GM08714 (cell line): ENCODE measurements around the gene LBX1.

Source experiments
- H3K4me3 ChIP-seq: fragments of 200-500 bp; sonication (Bioruptor generic); 2 replicates; pipeline ENCODE4 v1.5.1; 2014; ENCODE audit warnings: mild to moderate bottlenecking, low read length, inconsistent platforms
- ZNF274 ChIP-seq: IDR thresholded peaks from 2 replicates; pipeline ENCODE4 v1.6.1; 2012; ENCODE audit warnings: mild to moderate bottlenecking, low read depth, low read length

LBX1 gene

DNA sequence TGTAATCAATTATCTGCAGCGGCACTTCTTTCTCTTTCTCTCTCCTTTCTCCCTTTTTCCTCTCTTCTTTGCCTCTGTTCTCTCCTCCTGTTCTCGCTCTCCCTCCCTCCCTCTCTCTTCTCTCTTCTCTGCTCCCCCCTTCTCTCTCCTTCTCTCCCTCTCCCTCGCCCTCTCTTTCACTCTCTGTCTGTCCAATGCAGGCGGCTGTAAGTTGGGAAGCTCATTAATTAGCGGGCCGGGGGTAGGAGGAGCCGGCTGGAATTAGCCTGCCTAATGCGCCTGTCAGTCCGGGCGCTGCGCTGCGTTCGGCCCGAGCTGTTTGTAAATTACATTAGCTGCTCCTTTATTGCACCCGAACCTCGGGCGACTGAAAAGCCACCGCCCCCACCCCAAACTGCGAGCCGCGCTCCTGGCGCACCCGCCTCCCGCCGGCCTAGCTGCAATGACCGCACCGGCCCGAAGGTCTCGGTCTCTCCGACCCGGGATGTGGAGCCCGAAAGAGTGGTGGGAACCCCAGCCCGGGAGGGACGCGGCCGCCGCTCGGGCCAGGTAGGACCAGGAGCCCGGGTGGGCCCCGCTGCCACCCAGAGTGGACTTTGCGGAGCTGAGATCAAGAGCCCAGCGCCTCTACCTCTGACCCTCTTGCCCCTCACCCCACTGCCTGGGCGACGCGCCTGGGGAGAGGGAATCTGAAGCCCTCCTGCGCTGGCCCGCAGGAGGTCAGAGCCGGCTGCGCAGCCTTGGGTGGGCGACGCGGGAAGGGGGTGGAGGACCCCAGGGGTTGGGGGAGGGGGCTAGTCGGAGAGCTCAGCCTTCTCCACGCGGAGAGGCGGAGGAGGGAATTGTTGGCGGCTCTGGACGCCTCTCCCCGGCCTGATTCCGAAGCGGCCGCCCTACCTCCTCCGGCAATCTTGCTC, at the start of gene LBX1:
LBX1 (minus strand) TSS at position 198 of the 917 bp plus-strand sequence. CDS start 648 bp downstream, outside the sequence.
- no peak within 1 kb of the TSS; the same call in 1 of the 2 replicates for H3K4me3 ChIP-seq
- no peak for TF ChIP-seq ZNF274

DNA sequence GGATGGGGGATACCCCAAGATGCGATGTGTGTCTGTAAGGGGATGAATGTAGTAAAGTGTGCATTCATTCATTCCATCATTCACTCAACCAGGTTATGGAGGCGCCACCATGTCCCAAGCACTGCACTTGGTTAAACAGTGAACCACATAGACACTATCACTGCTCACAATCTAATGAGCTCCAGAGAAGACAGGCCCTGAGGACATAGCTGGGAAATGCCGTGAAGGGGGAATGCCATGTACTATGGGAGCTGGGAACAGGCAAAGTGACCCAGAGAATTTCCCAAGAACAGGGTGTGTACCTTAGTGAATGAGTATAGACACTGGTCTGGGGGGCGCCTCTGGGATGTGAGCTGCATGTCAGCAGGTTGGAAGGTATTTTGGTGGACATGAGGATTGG, 44.5 kb upstream of the LBX1 start:
- TF ChIP-seq ZNF274 = no peak
- no peak overlapping the region for H3K4me3 ChIP-seq

DNA sequence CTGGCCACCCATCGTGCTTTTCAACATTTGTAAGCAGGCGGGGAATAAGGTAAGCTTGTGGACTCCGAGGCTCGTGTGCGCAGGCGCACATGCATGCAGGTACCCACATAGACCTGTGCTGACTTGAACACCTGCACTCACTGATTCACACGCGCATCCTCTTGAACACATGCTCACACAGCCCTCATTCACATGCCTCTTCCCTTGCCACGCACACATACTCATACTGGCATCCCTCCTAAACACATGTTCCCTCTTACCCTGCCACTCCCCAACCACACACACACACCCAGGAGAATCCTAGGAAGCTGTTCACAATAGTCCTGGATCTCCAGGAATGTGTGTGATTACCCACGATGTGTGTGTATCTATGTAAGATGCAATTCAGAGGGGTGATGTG, 44.1 kb upstream of the LBX1 start:
- H3K4me3 ChIP-seq = no peak overlapping the region
- no peak for TF ChIP-seq ZNF274

DNA sequence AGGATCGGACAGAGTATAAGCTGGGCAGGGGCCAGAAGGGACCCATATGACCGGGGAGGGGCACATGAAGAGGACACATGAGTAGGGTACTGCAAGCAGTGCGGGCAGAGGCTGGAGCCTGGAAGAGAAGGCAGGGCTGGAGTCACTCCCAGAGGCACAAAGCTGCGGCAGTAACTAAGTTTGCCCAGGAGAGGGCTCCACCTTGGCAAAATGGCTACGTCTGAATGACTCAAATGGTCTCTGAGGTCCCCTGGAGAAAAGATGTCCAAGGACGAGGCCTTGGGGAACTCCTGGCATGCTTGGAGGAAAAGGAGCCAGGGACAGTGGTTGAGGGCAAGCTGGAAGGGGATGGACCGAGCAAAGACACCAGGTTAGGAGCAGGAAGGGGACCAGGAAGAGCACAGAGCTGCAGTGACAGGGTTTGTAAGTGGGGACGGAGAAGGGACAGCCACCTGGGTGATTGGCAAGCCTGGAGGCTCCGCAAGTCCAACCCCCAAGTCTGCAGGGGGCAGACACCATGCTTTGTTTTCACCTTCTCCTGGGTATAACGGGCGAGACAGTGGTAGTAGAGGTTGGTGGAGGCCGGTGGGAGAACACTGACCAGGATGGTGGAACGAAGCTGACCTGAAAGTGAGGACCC, 43.1 kb upstream of the LBX1 start:
- no peak overlapping the region for H3K4me3 ChIP-seq
- TF ChIP-seq ZNF274 = no peak

GRCh38 chr10:101270763-101271162, 41.5 kb upstream of the LBX1 start:
- no peak for TF ChIP-seq ZNF274
- H3K4me3 ChIP-seq = no peak overlapping the region

- no peak overlapping the region for H3K4me3 ChIP-seq
- no peak for TF ChIP-seq ZNF274
These were observed 38.5 kb upstream of the LBX1 start for GRCh38 chr10:101267776-101268175.

- no peak for TF ChIP-seq ZNF274
- H3K4me3 ChIP-seq = no peak overlapping the region
These were observed 38.0 kb upstream of the LBX1 start for GRCh38 chr10:101267290-101267680.

DNA sequence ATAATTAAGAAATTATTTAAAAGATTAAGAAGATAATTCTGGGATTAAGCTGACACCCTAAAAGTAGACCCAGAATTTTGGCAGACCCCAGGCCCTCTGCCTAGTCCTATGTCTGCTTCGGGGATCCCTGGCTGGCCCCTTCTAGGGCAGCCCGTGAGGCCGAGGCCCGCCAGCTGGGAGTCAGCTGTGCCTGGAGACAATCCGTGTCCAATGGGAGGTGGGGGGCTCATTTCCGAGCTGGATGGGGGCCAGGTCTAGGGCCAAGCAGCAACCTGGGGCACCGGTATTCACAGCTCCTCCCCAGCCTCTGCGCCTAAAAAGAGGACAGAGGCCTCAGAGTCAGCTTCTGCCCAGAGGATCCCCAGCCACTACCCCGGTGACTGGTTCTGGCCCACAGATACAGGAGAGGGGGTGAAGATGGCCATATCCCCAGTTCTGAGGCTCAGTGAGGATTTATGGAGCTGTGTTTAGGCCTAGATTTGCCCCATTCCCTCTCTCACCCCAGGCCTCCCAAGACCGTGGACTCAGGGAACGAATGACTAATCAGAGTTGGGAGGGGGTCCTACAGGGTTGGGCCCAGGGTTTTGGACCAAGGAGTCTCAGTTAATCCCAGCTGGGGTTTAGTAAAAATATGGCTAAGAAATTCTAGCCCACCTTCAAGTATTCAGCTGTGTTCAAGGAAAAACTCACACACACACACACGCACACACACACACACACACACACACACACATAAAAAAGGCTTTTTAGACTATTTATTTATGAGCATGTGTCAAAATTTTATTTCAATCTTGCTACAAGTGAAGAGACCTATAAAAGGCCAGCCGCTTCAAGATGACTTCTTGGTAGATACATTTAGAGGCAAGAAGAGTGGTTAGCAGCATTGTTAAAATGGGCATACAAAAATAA, 37.4 kb upstream of the LBX1 start:
- no peak for TF ChIP-seq ZNF274
- H3K4me3 ChIP-seq = no peak overlapping the region

DNA sequence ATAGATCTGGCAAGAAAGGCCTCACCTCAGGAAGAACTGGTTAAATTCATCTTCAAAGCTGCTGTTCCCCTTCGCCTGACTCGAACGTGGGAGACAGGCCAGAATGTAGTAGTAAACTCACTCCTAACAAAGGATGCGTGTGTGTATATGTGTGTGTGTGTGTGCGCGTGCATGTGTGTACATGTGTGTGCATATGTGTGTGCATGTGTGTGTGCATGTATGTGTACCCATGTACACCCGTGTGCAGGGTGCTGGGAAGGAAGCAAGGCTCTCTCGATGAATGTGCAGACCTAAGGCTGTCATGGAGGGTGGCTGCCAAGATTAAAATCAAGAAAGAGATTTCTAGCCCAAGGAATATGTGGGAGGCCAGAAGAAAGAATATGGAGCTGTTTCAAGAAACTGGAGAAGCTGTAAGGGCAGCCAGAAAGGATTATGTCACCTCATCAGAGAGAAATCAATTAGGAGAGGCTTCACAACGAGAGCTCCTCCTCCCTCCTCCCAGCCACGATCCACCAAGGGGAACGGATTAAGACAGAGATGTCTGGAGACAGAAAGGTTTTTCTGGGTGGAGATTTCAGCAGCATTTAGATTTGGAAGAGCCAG, 34.0 kb upstream of the LBX1 start:
- no peak overlapping the region for H3K4me3 ChIP-seq
- TF ChIP-seq ZNF274 = no peak

DNA sequence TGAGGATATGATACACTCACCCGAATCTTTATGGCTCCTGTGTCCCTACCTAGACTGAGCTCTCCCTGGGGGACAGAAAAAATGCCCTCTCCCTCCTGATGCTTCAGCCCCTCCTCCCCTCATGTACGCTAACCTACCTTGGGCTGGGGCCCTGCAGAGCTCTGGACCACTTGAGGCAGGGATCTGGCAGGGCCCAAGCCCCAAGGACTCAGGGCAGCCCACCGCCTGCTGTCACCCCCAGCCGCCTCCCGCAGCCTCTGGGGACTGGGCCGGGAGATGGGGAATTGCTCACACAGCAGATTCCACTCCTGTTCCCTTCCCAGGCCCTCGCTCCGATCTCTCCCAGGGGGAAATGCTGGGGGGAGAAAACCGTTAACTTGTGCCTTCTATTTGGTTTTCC, 32.9 kb upstream of the LBX1 start:
- no peak for TF ChIP-seq ZNF274
- no peak overlapping the region for H3K4me3 ChIP-seq

GRCh38 chr10:101261702-101262101, 32.4 kb upstream of the LBX1 start:
- TF ChIP-seq ZNF274 = no peak
- no peak overlapping the region for H3K4me3 ChIP-seq

- H3K4me3 ChIP-seq = no peak overlapping the region
- no peak for TF ChIP-seq ZNF274
These were observed 31.7 kb upstream of the LBX1 start for GRCh38 chr10:101260764-101261481.

- no peak overlapping the region for H3K4me3 ChIP-seq
- no peak for TF ChIP-seq ZNF274
These were observed 29.1 kb upstream of the LBX1 start for GRCh38 chr10:101258179-101258885.
